NCI-H2107 treated with DMSO at 0.1 percent for 48 hours (cell line): ENCODE results near the gene SEC24C.

Source experiments
- DNase-seq: peaks from one replicate; lab custom pipeline; 2025; ENCODE audit not compliant: unreplicated experiment; lab: John Stamatoyannopoulos, UW

The SEC24C gene

DNA sequence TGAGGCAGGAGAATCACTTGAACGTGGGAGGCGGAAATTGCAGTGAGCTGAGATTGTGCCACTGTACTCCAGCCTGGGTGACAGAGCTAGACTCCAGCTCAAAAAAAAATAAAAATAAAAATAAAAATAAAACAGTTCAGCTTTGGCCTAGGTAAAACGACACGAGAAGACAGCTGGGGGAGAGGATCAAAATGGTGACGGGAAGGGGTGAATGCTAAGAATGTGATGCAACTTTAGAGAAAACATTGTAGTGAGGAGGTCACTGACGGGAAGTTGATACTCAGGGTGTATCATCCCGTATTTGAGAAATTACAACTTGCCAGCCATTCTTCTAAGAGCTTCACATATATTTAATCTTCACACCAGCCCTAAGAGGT lies 66.2 kb downstream of the SEC24C start:
- DNase-seq: no peak

DNA sequence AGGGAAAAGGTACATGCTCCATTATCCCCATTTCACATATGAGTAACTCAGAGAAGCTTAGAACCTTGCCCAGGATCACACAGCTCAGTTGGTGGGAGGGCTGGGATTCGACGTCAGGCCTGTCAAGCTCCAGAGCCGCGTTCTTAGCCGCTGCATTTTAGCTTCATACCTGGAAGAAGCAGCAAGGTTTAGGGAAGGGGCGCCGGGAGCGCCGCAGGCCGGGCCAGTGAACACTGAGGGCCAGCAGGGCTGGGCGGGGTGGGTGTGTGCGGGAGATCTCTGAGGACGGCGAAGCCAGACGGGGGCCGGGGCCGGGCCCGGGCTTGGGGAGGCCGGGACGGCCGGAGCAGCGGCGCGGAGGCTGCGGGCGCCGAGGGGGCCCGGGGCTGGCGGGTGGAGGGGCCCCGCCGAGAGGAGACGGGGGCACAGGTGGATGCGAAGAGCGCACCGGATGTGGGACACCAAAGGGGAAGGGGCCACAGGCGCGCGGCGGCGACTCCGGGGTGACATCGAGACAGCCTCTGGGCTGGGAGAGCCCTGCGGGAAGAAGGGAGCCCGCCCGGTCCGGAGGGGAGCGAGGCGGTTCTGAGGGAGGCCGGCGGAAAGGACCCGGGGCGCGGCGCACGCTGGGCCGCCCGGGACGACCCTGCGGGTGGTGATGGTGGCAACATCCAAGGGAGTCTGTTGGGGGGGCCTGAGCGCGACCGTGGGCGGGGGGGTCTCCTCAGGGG lies 66.7 kb downstream of the SEC24C start:
- no peak for DNase-seq

DNA sequence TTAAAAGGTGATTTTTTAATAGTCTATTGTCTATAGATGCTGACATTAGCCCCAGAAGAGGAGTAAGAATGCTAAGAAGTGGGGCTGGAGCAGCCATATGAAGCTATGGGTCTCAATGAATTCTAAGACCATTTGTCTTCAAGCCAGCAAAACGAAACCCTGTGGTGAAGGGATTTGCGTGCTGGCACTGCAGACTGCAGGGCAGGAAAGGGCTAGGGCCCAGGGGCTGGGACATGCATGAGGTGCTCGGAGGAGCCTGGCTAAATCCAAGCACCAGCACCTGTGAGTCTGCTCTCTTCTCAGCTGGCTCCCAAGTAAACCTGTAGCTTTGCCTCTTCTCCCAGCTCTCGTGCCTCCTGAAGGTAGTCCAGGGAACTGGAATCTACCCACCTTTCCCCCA lies 68.5 kb downstream of the SEC24C start:
- DNase-seq: no peak

DNA sequence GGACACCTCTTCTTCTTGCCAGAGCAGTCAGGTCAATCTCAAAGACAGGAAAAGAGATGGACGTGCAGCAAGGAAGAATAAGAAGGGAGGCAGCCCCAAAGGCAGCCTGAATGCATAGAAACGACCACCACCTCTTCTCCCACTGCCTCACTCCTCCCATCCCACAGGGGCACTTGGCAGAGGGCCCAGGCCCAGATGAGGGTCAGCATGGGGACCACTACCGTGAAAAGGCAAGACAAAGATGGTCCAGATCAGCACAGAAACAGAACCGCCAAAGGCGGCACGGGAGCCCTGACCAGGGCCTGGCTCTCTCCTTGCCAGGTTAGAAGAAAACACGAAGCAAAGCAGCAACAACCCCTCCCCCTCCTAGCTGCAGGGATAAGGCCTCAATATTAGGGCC lies 69.2 kb downstream of the SEC24C start:
- no peak for DNase-seq

DNA sequence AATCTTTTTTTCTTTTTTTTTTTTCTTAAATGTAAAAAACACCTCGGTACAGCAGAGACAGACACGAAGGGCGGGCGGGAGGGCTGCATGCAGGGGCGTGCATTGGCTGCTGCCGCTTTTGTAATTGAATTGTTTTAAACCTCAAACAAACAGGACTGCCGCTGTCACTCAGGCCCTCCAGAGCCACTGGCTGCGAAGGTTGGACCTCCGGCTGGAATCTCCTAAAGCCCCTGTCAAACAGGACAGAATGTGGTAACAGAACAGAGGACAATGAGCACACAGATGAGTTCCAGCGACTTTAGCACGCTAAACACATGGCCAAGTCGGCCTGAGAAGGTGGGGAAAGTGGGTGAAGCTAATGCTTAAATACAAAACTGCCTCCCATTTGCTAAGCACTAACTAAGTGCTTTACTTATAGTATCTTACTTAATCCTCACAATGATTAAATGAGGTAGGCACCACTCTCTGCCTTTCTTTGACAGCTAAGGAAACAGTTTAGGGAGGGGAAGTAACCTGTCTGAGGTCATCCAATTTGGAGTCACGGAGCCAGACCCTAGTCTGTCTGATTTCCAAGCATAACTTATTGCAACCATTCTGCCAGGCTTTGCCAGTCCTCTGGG lies 70.2 kb downstream of the SEC24C start:
- DNase-seq: no peak

DNA sequence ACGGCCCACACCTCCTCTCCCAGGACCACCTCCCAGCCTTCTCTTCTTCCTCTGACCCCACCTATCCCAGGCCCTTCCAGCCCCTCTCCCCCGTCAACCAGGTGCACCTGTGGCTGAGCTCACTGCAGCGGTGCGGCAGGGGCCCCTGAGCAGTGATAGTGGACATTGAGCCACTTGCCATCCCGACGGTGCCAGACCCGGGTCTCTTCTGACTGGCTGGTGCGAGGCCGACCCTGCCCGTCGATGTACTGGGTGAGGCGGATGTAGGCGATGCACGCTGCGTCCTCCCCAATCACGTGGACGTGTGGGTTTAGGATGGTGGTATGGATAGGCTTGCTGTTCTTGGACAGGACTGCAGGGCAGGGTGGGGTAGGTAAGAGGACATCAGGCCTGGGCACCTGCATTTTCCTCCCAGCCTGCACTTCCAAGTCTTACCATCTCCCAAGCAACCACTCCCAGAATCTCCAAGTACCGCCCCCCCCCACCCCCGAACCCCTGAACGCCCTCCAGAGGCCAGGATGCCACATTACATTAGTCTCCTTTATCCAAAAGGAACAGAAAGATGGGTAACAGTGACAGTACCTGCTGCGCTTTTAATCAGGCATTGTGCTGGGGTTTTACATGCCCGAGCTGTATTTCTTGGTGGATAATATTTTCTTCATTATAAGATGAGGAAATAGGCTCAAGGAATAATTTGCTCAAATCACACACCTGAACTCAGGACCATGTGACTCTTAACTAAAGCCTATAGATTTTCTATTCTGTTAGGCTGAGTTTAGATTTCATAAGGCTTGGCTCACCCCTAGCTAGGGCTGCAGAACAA lies 70.9 kb downstream of the SEC24C start:
- no peak for DNase-seq

DNA sequence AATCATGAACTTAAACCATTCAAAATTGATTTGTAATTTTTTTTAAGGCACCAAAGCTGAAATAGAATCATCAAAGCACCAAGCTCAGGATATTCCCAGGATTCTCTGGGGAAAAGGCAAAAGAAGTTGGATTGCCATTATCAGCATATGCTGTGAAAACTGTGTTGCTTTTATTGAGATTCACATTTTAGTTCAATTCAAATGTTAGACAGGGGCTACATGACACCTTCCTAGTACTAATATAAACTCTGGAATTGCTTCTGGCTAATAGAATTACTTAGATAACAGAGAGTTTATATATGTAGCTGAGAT lies 71.5 kb downstream of the SEC24C start:
- DNase-seq: no peak

DNA sequence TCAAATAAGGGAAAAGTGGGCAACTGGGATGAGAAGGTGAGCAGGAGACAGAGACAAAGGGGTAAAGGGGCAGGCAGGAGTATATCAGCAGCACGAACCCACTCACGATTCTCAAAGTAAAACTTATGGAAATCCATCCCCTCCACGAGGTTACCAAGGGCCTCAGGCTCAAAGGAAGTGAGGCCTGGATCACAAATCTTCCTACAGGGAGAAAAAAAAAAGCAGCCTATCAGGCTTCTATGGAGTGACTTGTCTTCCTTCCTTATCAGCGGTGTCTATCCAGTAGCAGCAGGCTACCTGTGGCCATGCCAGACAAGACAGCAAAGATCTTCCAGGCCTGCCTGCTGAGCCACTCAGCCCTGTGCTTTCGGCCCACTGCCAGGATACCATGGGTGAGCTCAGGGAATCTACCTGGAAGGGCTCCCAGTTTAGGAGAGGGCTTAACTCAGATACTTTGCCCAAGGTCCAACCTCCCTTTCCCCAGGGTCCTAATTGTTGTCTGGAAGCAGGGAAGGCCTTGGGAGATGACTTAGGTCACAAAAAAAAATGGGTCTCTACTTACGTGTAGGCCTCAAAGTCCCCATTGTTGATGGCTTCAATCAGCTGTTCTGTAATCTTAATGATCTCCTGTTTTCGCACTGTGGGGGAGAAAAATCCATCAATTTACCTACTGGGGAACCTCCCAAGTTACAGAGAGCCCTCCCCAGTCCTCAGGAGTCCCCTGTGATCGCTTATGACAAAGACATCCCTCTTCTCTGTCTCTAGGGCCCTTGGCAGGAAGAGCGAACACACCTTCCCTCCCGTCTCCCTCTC lies 73.0 kb downstream of the SEC24C start:
- DNase-seq: no peak

DNA sequence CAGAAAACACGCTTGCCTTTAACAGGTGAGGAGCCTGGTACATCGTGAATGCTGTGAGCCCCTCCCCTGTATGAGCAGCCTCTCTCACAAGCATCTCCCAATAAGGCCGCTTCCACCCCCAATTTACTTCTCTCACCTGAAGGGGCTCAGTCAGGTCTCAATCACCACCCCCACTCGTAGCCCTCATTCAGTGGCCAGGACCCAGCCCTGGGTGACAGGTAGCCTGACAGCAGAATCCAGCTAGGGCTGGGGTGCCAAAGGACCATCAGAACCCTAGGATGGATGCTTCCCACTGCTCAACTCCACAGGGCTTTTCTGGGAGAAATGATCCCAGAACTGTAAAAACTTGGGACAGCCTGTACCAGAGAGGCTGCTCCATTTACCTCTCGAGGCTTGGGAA lies 73.7 kb downstream of the SEC24C start:
- no peak for DNase-seq

DNA sequence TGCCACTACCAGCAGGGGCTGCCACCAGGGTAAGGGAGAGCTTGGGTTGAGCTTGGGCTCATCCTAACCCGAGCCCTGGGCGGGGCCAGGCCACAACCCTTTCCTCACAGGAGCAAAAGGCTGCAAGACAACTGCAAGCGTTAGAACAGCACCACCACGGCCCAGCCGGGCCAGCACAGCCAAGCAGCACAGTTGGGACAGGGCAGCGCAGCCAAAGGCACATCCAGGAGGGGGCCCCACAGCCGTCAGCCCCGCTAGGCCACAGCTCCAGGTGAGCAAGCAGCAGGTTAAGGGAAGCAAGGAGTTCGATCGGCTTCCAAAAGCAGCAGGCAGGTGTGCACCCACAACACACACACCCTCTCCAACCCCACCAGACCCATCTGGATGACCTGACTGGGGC lies 74.2 kb downstream of the SEC24C start:
- no peak for DNase-seq

DNA sequence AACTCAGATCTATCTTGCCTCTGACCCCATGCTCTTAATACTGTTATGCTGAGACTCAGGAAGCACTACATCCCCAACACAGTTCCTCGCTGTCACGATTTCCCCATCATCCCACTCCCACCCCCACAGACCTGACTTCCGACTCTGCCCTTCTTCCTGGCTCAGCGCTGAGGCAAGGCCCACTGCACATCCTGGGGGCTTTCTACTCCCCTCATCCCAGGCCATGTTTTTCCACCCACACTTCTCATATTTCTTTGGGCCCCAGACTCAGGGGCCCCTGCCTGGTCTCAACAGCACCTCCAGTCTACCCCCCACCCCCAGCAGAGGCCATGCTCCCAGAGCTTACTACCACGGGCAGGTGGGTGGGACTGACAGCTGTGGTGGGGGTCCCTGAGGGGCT lies 74.9 kb downstream of the SEC24C start:
- DNase-seq: no peak

DNA sequence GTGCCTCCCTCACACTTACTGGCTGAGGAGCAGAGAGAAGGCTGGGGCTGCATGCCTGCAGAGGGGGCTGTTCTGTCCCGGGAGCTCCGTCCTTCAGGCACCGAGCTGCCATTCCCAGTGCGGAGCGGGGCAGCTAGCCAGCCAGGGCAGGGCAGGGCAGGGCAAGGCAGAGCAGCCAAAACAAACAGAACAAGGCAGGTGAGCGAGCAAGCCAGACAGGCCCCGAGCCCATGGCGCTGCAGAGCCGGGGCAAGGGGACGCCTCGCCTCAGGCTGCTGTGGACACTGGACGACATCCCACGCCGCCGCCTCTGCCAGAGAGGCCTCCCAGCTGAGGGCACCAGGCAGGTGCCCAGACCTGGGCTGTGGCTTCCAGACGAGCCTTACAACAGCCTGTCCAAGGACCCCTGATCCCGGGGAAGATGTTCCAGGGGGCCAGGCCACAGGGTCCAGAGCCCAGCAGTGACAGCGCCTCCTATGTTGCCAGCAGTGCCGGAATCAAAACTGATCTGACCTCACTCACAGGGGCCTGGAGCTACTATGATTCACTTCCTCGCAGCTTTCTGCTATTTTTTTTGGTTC lies 75.4 kb downstream of the SEC24C start:
- DNase-seq: no peak
